Activated B cell treated with CpG ODN at 0.5 μM for 24 hours (primary cell): ENCODE data around the gene NCL. TPM values are rescaled to one million over a fixed set of nuclear protein-coding genes. Genes with fewer than 3 reads are reported as not detected.

Experiments used
- ATAC-seq: fragments of 200-7000 bp; cut with Tn5 transposase; one replicate; pipeline ENCODE4 v1.10.0; 2021; ENCODE audit warnings: low read depth, mild to moderate bottlenecking, moderate library complexity
- CTCF ChIA-PET: fragments of 350-600 bp; sonication (Branson Sonifier 250); formaldehyde crosslinking; loops from one replicate; lab custom pipeline; 2021; ENCODE audit warnings: antibody characterized with exemption; lab: Charles Lee
- POLR2A ChIA-PET: fragments of 350-600 bp; sonication (Branson Sonifier 250); formaldehyde crosslinking; loops from one replicate; lab custom pipeline; 2021; ENCODE audit warnings: antibody characterized with exemption; lab: Charles Lee
- DNase-seq: peaks from one replicate; pipeline ENCODE4 v3.0.0; 2022
- H3K27ac Mint-ChIP-seq: one replicate; pipeline ENCODE4 v1.8.0; 2020; ENCODE audit warnings: mixed read lengths
- H3K27me3 Mint-ChIP-seq: one replicate; pipeline ENCODE4 v1.8.0; 2021; ENCODE audit warnings: mixed read lengths
- H3K36me3 Mint-ChIP-seq: one replicate; pipeline ENCODE4 v1.8.0; 2021; ENCODE audit warnings: low read depth, mixed read lengths
- H3K4me1 Mint-ChIP-seq: one replicate; pipeline ENCODE4 v1.8.0; 2021; ENCODE audit warnings: mixed read lengths
- H3K4me3 Mint-ChIP-seq: one replicate; pipeline ENCODE4 v1.8.0; 2020; ENCODE audit warnings: mild to moderate bottlenecking, mixed read lengths
- H3K9me3 Mint-ChIP-seq: one replicate; pipeline ENCODE4 v1.8.0; 2020; ENCODE audit warnings: mixed read lengths
- CTCF ChIP-seq: fragments of 200-600 bp; IDR thresholded peaks from one replicate; pipeline ENCODE4 v1.8.0; 2022; ENCODE audit warnings: antibody characterized with exemption, mild to moderate bottlenecking
- intact Hi-C: fragments of 100-400 bp; cut with micrococcal nuclease; formaldehyde crosslinking; loops from one replicate; pipeline ENCODE4 v1.15.1; 2024
- total RNA-seq: library from RNA; stranded (reverse); gene quantifications from 2 replicates; pipeline ENCODE4 v1.2.3, GENCODE V29; 2022

NCL gene
- total RNA-seq, 1 donor from 2014 or later: 693 TPM

- DNase-seq (no peak), ATAC-seq (no peak)
- H3K9me3 Mint-ChIP-seq: no peaks in the 10 kb centered on the region
- peaks cover 9% of the 10 kb centered on the region for H3K4me1 Mint-ChIP-seq
- ChIA-PET CTCF (interaction anchor here (1.1 to 3.9 kb wide), 3 partner anchors 42 to 351 kb away, joined by 4 to 45 read pairs (median 34); no protein-coding TSS in a partner anchor), POLR2A (interaction anchor here (0.7 to 7.4 kb wide), 4 partner anchors 10 to 256 kb away, joined by 3 to 96 read pairs (median 6); partner anchors contain the start of genes ARMC9 and NCL)
- H3K4me3 Mint-ChIP-seq: no peak overlapping the region
- intact Hi-C loops: no loop called here
- H3K36me3 Mint-ChIP-seq: peaks cover 78% of the 10 kb centered on the region
- no peaks in the 10 kb centered on the region for H3K27me3 Mint-ChIP-seq
- H3K27ac Mint-ChIP-seq: no peak overlapping the region
- TF ChIP-seq CTCF: no peak
Measured at GRCh38 chr2:231454361-231454791, 9.9 kb downstream of the NCL start.

GRCh38 chr2:231452799-231453508 is 11.3 kb downstream of the NCL start:
- H3K27ac Mint-ChIP-seq: no peak overlapping the region
- no peaks in the 10 kb centered on the region for H3K27me3 Mint-ChIP-seq
- peaks cover 63% of the 10 kb centered on the region for H3K36me3 Mint-ChIP-seq
- intact Hi-C loops: loop anchor here (1.0 to 2.0 kb wide), 5 partner anchors 11 to 349 kb away; partner anchors contain the start of gene NCL
- no peak overlapping the region for H3K4me3 Mint-ChIP-seq
- H3K4me1 Mint-ChIP-seq: peaks cover 7% of the 10 kb centered on the region
- no peak for DNase-seq
- no peaks in the 10 kb centered on the region for H3K9me3 Mint-ChIP-seq
- CTCF ChIA-PET: interaction anchor here (1.1 to 3.9 kb wide), 5 partner anchors 29 to 629 kb away, joined by 4 to 45 read pairs (median 14); no protein-coding TSS in a partner anchor
- no peak for ATAC-seq
- no peak for TF ChIP-seq CTCF
- POLR2A ChIA-PET: interaction anchor here (0.6 to 7.4 kb wide), 4 partner anchors 11 to 1621 kb away, joined by 7 to 96 read pairs (median 12); partner anchors contain the start of gene NCL

- TF ChIP-seq CTCF: no peak
- no peak overlapping the region for H3K27ac Mint-ChIP-seq
- H3K4me1 Mint-ChIP-seq: peaks cover 7% of the 10 kb centered on the region
- H3K27me3 Mint-ChIP-seq: no peaks in the 10 kb centered on the region
- CTCF ChIA-PET: interaction anchor here (1.2 to 3.8 kb wide), 3 partner anchors 18 to 346 kb away, joined by 3 to 34 read pairs (median 5); no protein-coding TSS in a partner anchor
- no peak overlapping the region for H3K4me3 Mint-ChIP-seq
- DNase-seq (no peak), ATAC-seq (no peak)
- POLR2A ChIA-PET: interaction anchor here (0.7 to 7.4 kb wide), 3 partner anchors 13 to 1934 kb away, joined by 3 to 96 read pairs (median 5); partner anchors contain the start of gene NCL
- intact Hi-C loops: no loop called here
- no peaks in the 10 kb centered on the region for H3K9me3 Mint-ChIP-seq
- peaks cover 40% of the 10 kb centered on the region for H3K36me3 Mint-ChIP-seq
Measured at GRCh38 chr2:231450548-231450989, 13.7 kb downstream of the NCL start.

GRCh38 chr2:231449503-231450054 is 14.7 kb downstream of the NCL start:
- no peak for ATAC-seq
- H3K27me3 Mint-ChIP-seq: no peaks in the 10 kb centered on the region
- no peak for DNase-seq
- H3K36me3 Mint-ChIP-seq: peaks cover 30% of the 10 kb centered on the region
- peaks cover 7% of the 10 kb centered on the region for H3K4me1 Mint-ChIP-seq
- H3K27ac Mint-ChIP-seq: no peak overlapping the region
- TF ChIP-seq CTCF: no peak
- H3K9me3 Mint-ChIP-seq: no peaks in the 10 kb centered on the region
- intact Hi-C loops: no loop called here
- no peak overlapping the region for H3K4me3 Mint-ChIP-seq
- ChIA-PET POLR2A (interaction anchor here (1.6 to 7.4 kb wide), 2 partner anchors 14 to 15 kb away, joined by 5 to 96 read pairs; partner anchors contain the start of gene NCL), CTCF (interaction anchor here (1.7 kb wide), 1 partner anchor 345 kb away, joined by 5 read pairs; no protein-coding TSS in a partner anchor)

GRCh38 chr2:231436957-231437356 is 27.3 kb downstream of the NCL start:
- H3K36me3 Mint-ChIP-seq: no peaks in the 10 kb centered on the region
- TF ChIP-seq CTCF: no peak
- H3K4me3 Mint-ChIP-seq: no peak overlapping the region
- DNase-seq: no peak
- ATAC-seq: no peak
- H3K27ac Mint-ChIP-seq: no peak overlapping the region
- ChIA-PET CTCF (no interaction called here), POLR2A (no interaction called here)
- no peaks in the 10 kb centered on the region for H3K4me1 Mint-ChIP-seq
- H3K9me3 Mint-ChIP-seq: peaks cover 1% of the 10 kb centered on the region
- H3K27me3 Mint-ChIP-seq: no peaks in the 10 kb centered on the region
- intact Hi-C loops: no loop called here
